Ishikawa (cell line): Measurements from ENCODE around the gene COX10.

Experiments
- CEBPB ChIP-seq: IDR thresholded peaks from 2 replicates; pipeline ENCODE4 v1.6.1; 2012
- CREB1 ChIP-seq: IDR thresholded peaks from 2 replicates; pipeline ENCODE4 v1.6.1; 2012; ENCODE audit warnings: low read depth
- EGR1 ChIP-seq: IDR thresholded peaks from 2 replicates; pipeline ENCODE4 v1.6.1; 2012
- EP300 ChIP-seq: IDR thresholded peaks from 2 replicates; pipeline ENCODE4 v1.6.1; 2012; ENCODE audit warnings: borderline replicate concordance
- FOXM1 ChIP-seq: IDR thresholded peaks from 2 replicates; pipeline ENCODE4 v1.6.1; 2012; ENCODE audit warnings: low read depth, borderline replicate concordance
- NFIC ChIP-seq: IDR thresholded peaks from 2 replicates; pipeline ENCODE4 v1.6.1; 2012
- RAD21 ChIP-seq: IDR thresholded peaks from 2 replicates; pipeline ENCODE4 v1.6.1; 2012; ENCODE audit warnings: low read depth
- REST ChIP-seq: IDR thresholded peaks from 2 replicates; pipeline ENCODE4 v1.6.1; 2012; ENCODE audit warnings: low read depth, mild to moderate bottlenecking
- TAF1 ChIP-seq: IDR thresholded peaks from 2 replicates; pipeline ENCODE4 v1.6.1; 2012; ENCODE audit warnings: low read depth, mild to moderate bottlenecking
- TCF12 ChIP-seq: IDR thresholded peaks from 2 replicates; pipeline ENCODE4 v1.6.1; 2012; ENCODE audit warnings: low read depth
- TEAD4 ChIP-seq: IDR thresholded peaks from 2 replicates; pipeline ENCODE4 v1.6.1; 2012
- USF1 ChIP-seq: IDR thresholded peaks from 2 replicates; pipeline ENCODE4 v1.6.1; 2012
- YY1 ChIP-seq: IDR thresholded peaks from 2 replicates; pipeline ENCODE4 v1.6.1; 2012; ENCODE audit warnings: low read depth
- ZBTB7A ChIP-seq: IDR thresholded peaks from 2 replicates; pipeline ENCODE4 v1.6.1; 2012; ENCODE audit warnings: low read depth
- TF ChIP-seq, protein P1 (sequence below): IDR thresholded peaks from 2 replicates; pipeline ENCODE4 v1.6.1; 2012

Gene COX10

GRCh38 chr17:14207791-14208190, 138.5 kb downstream of the COX10 start:
- TF ChIP-seq FOXM1 (no peak), CEBPB (no peak), NFIC (no peak), TAF1 (no peak), EGR1 (no peak), TEAD4 (no peak), TCF12 (no peak), ZBTB7A (no peak), YY1 (no peak), USF1 (no peak), EP300 (no peak), REST (no peak), RAD21 (no peak), CREB1 (no peak)
- TF ChIP-seq, protein P1, sequence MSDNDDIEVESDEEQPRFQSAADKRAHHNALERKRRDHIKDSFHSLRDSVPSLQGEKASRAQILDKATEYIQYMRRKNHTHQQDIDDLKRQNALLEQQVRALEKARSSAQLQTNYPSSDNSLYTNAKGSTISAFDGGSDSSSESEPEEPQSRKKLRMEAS: no peak

- TF ChIP-seq ZBTB7A (no peak), EGR1 (no peak), YY1 (no peak), FOXM1 (no peak), EP300 (no peak), CREB1 (no peak), TAF1 (no peak), REST (no peak), USF1 (no peak), TCF12 (no peak), RAD21 (no peak), NFIC (no peak), CEBPB (no peak), TEAD4 (no peak)
These were observed 139.9 kb downstream of the COX10 start for GRCh38 chr17:14209215-14209614.

DNA sequence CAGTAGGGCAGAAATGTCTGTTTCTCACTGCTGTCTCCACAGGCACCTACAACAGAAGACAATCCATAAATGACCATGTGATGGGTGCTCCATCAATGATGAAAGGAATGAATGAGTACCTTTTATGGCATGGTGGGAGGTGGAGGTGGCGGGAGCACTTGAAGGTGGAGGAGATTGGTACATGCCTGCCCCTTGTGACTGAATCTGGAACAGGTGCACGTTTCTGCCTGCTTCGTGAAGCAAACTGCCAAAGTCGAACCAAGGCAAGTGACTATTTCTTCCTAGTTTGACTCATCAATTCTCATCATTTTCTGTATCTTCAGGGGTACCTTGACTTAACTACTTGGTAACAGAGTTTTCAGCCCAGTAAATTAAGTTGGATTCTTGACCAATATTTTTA, 141.9 kb downstream of the COX10 start:
- no peak for TF ChIP-seq EGR1
- TF ChIP-seq RAD21: no peak
- TF ChIP-seq YY1: no peak
- TF ChIP-seq TAF1: no peak
- TF ChIP-seq CREB1: no peak
- no peak for TF ChIP-seq FOXM1
- TF ChIP-seq REST: no peak
- TF ChIP-seq USF1: no peak
- no peak for TF ChIP-seq ZBTB7A
- TF ChIP-seq EP300: no peak
- TF ChIP-seq TCF12: no peak

- no peak for TF ChIP-seq RAD21
- TF ChIP-seq EP300: no peak
- TF ChIP-seq ZBTB7A: no peak
- TF ChIP-seq NFIC: no peak
- TF ChIP-seq, protein P1: no peak
- no peak for TF ChIP-seq REST
These were observed 142.5 kb downstream of the COX10 start for GRCh38 chr17:14211801-14212200.
